Omental fat pad (tissue), 4 donors: Measurements from ENCODE around the gene EEPD1. TPM values are rescaled to one million over a fixed set of nuclear protein-coding genes. Genes with fewer than 3 reads are reported as not detected.
"Not testable (repeated sequence)": the region's sequence is repeated elsewhere in the genome, so short reads cannot be mapped to it uniquely, and the experiment has no call there.

Source experiments
- ATAC-seq: fragments of 150-250 bp; one replicate; pipeline ENCODE4 v1.9.1; 2016; ENCODE audit warnings: mild to moderate bottlenecking, moderate library complexity; ENCODE audit not compliant: low FRiP score
- DNase-seq: peaks from one replicate; pipeline ENCODE4 v3.0.0-alpha.2; 2019; ENCODE audit warnings: low spot score
- total RNA-seq, 4 donors: library from RNA; depleted of rRNA; stranded (reverse); fragments of >200 nt; gene quantifications; one replicate each; pipeline ENCODE4 v1.1.0, GENCODE V29; 2016
- TF ChIP-seq, protein P1 (sequence below), 3 donors: fragments of 450-650 bp; IDR thresholded peaks; one replicate each; pipeline ENCODE4 v1.5.1; 2016 to 2017; ENCODE audit warnings: antibody characterized with exemption in 3 of 3, mild to moderate bottlenecking in 3 of 3, moderate library complexity in 2 of 3

The EEPD1 gene
- total RNA-seq, 4 donors from 2014 or later = 6.5 to 23.0 (median 20.1) TPM

DNA sequence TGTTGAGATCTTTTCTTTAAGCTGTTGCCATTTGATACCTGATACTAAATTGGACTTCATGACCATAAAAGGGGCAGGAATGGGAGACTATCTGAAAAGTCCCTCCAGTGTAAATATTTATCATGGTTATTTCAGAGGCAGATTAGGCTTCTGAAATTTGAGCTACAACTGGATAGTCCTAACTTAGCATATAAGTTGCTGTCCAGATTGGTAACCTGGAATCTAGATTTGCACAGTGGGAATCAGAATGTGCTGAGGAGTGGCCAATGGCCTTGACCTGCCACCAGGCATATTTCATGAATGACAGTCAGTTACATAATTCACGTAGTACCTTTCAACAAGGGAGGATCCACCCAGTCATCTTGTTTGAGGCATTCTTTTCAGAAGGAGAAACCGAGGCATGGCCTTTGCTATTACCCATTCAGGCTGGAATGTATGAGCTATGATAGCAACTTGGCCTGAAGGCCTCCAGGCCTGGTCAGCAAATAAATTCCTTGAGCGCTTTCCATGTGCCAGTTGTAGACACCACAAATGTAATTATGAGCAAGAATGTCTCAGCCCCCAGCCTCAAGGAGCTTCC is 80.0 kb downstream of the EEPD1 start:
- DNase-seq (no peak), ATAC-seq (no peak)
- TF ChIP-seq, protein P1, sequence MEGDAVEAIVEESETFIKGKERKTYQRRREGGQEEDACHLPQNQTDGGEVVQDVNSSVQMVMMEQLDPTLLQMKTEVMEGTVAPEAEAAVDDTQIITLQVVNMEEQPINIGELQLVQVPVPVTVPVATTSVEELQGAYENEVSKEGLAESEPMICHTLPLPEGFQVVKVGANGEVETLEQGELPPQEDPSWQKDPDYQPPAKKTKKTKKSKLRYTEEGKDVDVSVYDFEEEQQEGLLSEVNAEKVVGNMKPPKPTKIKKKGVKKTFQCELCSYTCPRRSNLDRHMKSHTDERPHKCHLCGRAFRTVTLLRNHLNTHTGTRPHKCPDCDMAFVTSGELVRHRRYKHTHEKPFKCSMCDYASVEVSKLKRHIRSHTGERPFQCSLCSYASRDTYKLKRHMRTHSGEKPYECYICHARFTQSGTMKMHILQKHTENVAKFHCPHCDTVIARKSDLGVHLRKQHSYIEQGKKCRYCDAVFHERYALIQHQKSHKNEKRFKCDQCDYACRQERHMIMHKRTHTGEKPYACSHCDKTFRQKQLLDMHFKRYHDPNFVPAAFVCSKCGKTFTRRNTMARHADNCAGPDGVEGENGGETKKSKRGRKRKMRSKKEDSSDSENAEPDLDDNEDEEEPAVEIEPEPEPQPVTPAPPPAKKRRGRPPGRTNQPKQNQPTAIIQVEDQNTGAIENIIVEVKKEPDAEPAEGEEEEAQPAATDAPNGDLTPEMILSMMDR (IDR thresholded peaks at IDR 0.05) = no peak

DNA sequence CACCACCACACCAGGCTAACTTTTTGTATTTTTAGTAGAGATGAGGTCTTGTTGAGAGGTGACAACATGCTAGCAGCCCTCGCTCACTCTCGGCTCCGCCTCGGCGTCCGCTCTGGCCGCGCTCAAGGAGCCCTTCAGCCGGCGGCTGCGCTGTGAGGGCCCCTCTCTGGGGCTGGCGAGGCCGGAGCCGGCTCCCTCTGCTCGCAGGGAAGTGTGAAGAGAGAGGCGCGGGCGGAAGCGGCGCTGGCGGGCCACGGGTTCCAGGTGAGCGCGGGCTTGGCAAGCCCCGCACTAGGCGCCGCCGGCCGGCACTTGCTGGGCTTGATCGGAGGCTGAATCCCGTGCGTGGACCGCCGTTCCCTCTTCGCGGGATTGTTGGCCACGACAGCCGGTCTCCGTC is 83.0 kb downstream of the EEPD1 start:
- TF ChIP-seq, protein P1 (IDR thresholded peaks at IDR 0.05) = no peak
- DNase-seq = no peak
- no peak for ATAC-seq

DNA sequence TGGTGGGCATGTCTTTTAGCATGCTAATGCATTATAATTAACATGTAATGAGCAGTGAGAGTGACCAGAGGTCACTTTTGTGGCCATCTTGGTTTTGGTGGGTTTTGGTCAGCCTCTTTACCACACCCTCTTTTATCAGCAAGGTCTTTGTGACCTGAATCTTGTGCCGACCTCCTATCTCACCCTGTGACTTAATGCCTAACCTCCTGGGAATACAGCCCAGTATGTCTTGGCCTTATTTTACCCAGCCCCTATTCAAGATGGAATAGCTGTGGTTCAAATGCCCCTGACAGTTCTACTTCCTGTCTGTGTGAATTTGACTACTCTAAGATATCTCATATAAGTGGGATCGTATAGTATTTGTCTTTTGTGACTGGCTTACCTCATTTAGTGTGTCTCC is 85.1 kb downstream of the EEPD1 start:
- TF ChIP-seq, protein P1 (IDR thresholded peaks at IDR 0.05) = no peak
- no peak for ATAC-seq
- no peak for DNase-seq

DNA sequence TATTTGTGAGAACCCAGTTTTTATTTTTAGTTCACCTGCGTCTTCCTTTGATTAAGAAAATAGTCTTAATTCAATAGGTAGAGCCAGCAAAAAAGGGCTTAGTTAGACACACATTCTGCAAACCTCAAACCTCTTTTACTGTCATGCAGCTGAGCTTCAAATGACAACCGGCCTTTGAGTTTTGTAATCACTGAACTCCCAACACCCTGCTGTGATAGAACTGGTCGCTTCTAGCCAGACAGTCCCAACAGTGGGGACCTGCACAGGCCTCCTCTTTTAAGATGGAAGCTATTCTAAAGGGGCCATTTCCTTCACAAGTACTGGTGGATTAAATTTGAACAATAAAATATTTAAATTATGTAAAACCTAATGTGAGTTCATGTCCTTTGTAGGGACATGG is 90.3 kb downstream of the EEPD1 start:
- DNase-seq, ATAC-seq: not testable (repeated sequence)

DNA sequence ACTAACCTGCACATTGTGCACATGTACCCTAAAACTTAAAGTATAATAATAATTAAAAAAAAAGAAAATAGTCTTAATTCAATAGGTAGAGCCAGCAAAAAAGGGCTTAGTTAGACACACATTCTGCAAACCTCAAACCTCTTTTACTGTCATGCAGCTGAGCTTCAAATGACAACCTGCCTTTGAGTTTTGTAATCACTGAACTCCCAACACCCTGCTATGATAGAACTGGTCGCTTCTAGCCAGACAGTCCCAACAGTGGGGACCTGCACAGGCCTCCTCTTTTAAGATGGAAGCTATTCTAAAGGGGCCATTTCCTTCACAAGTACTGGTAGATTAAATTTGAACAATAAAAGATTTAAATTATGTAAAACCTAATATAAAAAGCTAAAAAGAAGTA is 90.9 kb downstream of the EEPD1 start:
- ATAC-seq = not testable (repeated sequence)

DNA sequence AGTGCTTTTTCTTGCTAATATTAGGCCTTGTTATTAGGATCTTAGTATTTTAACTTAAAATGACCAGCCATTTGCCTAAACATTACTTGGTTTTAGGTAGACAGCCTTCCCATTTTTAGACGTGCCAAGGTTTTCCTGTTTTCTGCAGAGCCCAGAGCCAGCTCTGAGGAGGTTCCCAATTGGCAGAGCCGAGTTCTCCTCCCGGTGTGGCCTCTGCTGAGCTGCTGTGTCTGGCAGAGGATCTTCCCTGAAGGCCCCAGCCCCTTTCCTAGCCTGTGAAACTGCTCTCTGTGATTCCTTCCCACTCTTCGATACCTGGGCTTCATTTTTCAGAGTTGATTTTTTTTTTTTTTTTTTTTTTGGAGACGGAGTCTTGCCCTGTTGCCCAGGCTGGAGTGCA is 91.4 kb downstream of the EEPD1 start:
- TF ChIP-seq, protein P1 (IDR thresholded peaks at IDR 0.05) = no peak

More for the DNA sequence above, 90.9 kb downstream of the EEPD1 start:
- not testable (repeated sequence) for DNase-seq

DNA sequence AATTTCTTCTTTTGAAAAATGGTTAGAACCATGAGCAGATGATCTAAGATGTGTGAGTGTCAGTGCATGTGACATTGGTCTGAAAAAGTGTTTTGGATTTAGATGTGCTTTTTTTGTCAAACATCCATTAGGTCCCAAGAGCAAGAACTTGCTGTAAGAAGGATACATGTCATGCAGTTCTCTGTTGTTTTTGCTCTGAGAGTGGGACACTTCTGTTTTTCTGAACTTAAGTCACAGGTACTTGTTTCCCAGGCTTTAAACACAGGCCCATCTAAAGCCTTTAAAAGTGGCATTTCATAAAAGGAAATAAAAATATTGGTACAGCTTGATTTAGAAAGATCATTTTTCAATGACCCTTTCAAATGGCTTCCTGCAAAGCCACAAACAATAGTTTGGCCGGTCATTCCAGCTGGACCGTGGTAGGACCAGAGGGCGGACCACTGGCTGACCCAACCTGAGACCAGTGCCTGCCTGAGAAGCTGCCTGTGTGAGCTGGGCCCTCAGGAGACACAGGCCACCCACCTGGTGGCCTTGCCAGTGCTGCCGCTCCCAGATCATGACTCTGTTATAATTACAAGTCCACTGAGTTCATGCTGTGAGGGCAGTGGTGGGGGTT is 92.7 kb downstream of the EEPD1 start:
- no peak for ATAC-seq
- TF ChIP-seq, protein P1 (IDR thresholded peaks at IDR 0.05) = no peak

More for the DNA sequence above, 91.4 kb downstream of the EEPD1 start:
- DNase-seq (no peak), ATAC-seq (no peak)

DNA sequence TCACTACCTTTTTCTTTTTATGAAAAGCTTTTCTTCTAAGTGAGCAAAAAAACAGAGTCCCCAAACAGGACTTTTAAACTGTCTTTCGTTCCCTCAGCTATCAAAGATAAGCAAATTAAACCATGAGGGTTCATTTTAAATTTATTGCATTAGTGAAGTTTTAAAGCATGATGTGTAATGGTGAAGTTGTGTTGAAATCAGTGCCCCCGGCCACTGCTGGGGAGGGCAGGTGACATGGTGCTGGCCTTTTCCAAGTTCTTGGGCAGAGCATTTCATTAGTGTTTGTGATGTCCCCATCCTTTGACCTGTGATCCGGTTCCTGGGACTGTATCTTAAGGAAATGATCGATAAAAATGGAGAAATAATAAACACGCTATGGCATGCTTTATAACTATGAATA is 96.0 kb downstream of the EEPD1 start:
- DNase-seq = no peak
- no peak for ATAC-seq
- TF ChIP-seq, protein P1 (IDR thresholded peaks at IDR 0.05) = no peak

More for the DNA sequence above, 92.7 kb downstream of the EEPD1 start:
- DNase-seq = no peak
